Keratinocyte (primary cell): ENCODE measurements around the gene TTC4. TPM values are rescaled to one million over a fixed set of nuclear protein-coding genes. Genes with fewer than 3 reads are reported as not detected.

Experiments
- DNase-seq: peaks from one replicate; pipeline ENCODE4 v3.0.0-alpha.2; 2011; ENCODE audit warnings: low read depth, missing footprints, low spot score
- FAIRE-seq: peaks from 2 replicates; lab custom pipeline; 2011; peaks lifted over from hg19 to GRCh38; lab: Jason Lieb, UNC
- H2AFZ ChIP-seq: 2 replicates; pipeline ENCODE4 v1.6.0; 2012; ENCODE audit warnings: low read length, control low read depth, inconsistent platforms; ENCODE audit not compliant: control insufficient read depth
- H3K27ac ChIP-seq: 2 replicates; pipeline ENCODE4 v1.5.1; 2011; ENCODE audit warnings: low read length; ENCODE audit not compliant: control insufficient read depth, insufficient read depth
- H3K27me3 ChIP-seq: 3 replicates; pipeline ENCODE4 v1.6.0; 2011; ENCODE audit warnings: low read length; ENCODE audit not compliant: control insufficient read depth, insufficient read depth; ENCODE audit errors: extremely low read depth
- H3K36me3 ChIP-seq, 2 experiments: 2 replicates in 1 of 2; 3 replicates in 1 of 2; pipeline ENCODE4 v1.5.1; 2011; ENCODE audit warnings: low read length in 2 of 2, mild to moderate bottlenecking in 1 of 2; ENCODE audit not compliant: control insufficient read depth in 2 of 2, insufficient read depth in 2 of 2; ENCODE audit errors: extremely low read depth in 1 of 2
- H3K4me1 ChIP-seq: 3 replicates; pipeline ENCODE4 v1.5.1; 2011; ENCODE audit warnings: low read length; ENCODE audit not compliant: control insufficient read depth, insufficient read depth; ENCODE audit errors: extremely low read depth
- H3K4me2 ChIP-seq: 3 replicates; pipeline ENCODE4 v1.6.0; 2011; ENCODE audit warnings: low read depth, low read length; ENCODE audit not compliant: control insufficient read depth, insufficient read depth; ENCODE audit errors: extremely low read depth
- H3K4me3 ChIP-seq, 3 experiments: fragments of 200-600 bp in 1 of 3; sonication (generic) in 1 of 3; 2 replicates in 2 of 3; 3 replicates in 1 of 3; pipeline ENCODE4 v1.5.1; 2011 to 2016; ENCODE audit warnings: low read length in 3 of 3, mild to moderate bottlenecking in 3 of 3, control low read depth in 2 of 3, inconsistent platforms in 1 of 3, low read depth in 1 of 3, mixed read lengths in 1 of 3, mixed run types in 1 of 3, moderate library complexity in 1 of 3; ENCODE audit not compliant: control insufficient read depth in 2 of 3, insufficient read depth in 2 of 3; ENCODE audit errors: extremely low read depth in 1 of 3
- H3K79me2 ChIP-seq: 2 replicates; pipeline ENCODE4 v1.6.0; 2012; ENCODE audit warnings: low read length; ENCODE audit not compliant: control insufficient read depth, insufficient read depth
- H3K9ac ChIP-seq: 3 replicates; pipeline ENCODE4 v1.6.0; 2011; ENCODE audit warnings: low read length; ENCODE audit not compliant: control insufficient read depth, insufficient read depth; ENCODE audit errors: extremely low read depth
- H3K9me1 ChIP-seq: 3 replicates; pipeline ENCODE4 v1.6.0; 2011; ENCODE audit warnings: low read length; ENCODE audit not compliant: control insufficient read depth, insufficient read depth; ENCODE audit errors: extremely low read depth
- H3K9me3 ChIP-seq: 2 replicates; pipeline ENCODE4 v1.5.1; 2012; ENCODE audit warnings: low read depth, low read length; ENCODE audit not compliant: control insufficient read depth
- H4K20me1 ChIP-seq: 3 replicates; pipeline ENCODE4 v1.6.0; 2011; ENCODE audit warnings: low read length; ENCODE audit not compliant: control insufficient read depth, insufficient read depth; ENCODE audit errors: extremely low read depth
- EZH2 ChIP-seq: IDR thresholded peaks from one replicate; pipeline ENCODE4 v1.6.1; 2012; ENCODE audit warnings: inconsistent platforms, mild to moderate bottlenecking, low read length, moderate library complexity
- dilution Hi-C: fragments of 300-500 bp; cut with MboI; formaldehyde crosslinking; loops from one replicate; pipeline ENCODE4 v1.7.0; 2020; ENCODE audit warnings: low sequenced_read_pairs; ENCODE audit not compliant: extremely low pct_ligation_motif_present
- polyA plus RNA-seq, 5 experiments: library from polyadenylated mRNA; depleted of rRNA in 3 of 5; stranded (reverse) in 3 of 5; stranded (forward) in 1 of 5; unstranded in 1 of 5; fragments of >200 nt; gene quantifications; 1 replicate in 1 of 5; 2 replicates in 3 of 5; 3 replicates in 1 of 5; pipeline versions ENCODE4 v1.2.1 to v1.2.3, GENCODE V29; 2011 to 2012; ENCODE audit warnings: missing spikeins in 2 of 5, low read depth in 1 of 5, low replicate concordance in 1 of 5
- TF ChIP-seq, protein P1 (sequence below), 3 experiments: IDR thresholded peaks in 1 of 3; conservative IDR thresholded peaks in 1 of 3; optimal IDR thresholded peaks in 1 of 3; 2 replicates in 2 of 3; 3 replicates in 1 of 3; pipeline versions ENCODE3 to v1.5.1; 2011; ENCODE audit warnings: low read length in 3 of 3, mild to moderate bottlenecking in 3 of 3, moderate library complexity in 2 of 3, control low read depth in 1 of 3, inconsistent platforms in 1 of 3; ENCODE audit not compliant: insufficient read depth in 2 of 3; ENCODE audit errors: extremely low read depth in 1 of 3

Gene TTC4
- polyA plus RNA-seq, 1 donor (not counting 4 experiments of a cell fraction or from before 2014, with no cell fraction given), result 40.3 TPM

GRCh38 chr1:54694771-54695170, 20.9 kb upstream of the TTC4 start:
- Histone ChIP-seq H3K36me3 (no peaks in the 10 kb centered on the region), H3K27me3 (peaks cover 3% of the 10 kb centered on the region), H3K9me1 (no peaks in the 10 kb centered on the region), H3K4me1 (no peaks in the 10 kb centered on the region), H2AFZ (no peak overlapping the region), H3K27ac (no peak overlapping the region), H3K9me3 (no peaks in the 10 kb centered on the region), H3K4me2 (no peak overlapping the region), H3K79me2 (no peaks in the 10 kb centered on the region), H4K20me1 (no peaks in the 10 kb centered on the region), H3K4me3 (no peak overlapping the region), H3K9ac (no peak overlapping the region)
- TF ChIP-seq, protein P1, sequence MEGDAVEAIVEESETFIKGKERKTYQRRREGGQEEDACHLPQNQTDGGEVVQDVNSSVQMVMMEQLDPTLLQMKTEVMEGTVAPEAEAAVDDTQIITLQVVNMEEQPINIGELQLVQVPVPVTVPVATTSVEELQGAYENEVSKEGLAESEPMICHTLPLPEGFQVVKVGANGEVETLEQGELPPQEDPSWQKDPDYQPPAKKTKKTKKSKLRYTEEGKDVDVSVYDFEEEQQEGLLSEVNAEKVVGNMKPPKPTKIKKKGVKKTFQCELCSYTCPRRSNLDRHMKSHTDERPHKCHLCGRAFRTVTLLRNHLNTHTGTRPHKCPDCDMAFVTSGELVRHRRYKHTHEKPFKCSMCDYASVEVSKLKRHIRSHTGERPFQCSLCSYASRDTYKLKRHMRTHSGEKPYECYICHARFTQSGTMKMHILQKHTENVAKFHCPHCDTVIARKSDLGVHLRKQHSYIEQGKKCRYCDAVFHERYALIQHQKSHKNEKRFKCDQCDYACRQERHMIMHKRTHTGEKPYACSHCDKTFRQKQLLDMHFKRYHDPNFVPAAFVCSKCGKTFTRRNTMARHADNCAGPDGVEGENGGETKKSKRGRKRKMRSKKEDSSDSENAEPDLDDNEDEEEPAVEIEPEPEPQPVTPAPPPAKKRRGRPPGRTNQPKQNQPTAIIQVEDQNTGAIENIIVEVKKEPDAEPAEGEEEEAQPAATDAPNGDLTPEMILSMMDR (optimal IDR thresholded peaks at IDR 0.05 in 1 of 3, IDR thresholded peaks at IDR 0.05 in 1 of 3, conservative IDR thresholded peaks at IDR 0.05 in 1 of 3; ENCODE audit: extremely low read depth in 1 of 3, insufficient read depth in 2 of 3, low read length in 3 of 3), result no peak
- no peak for TF ChIP-seq EZH2
- DNase-seq (no peak), FAIRE-seq (no peak)
- dilution Hi-C loops, result no loop called here

GRCh38 chr1:54695221-54695620, 20.4 kb upstream of the TTC4 start:
- no peak for FAIRE-seq
- H3K4me3 ChIP-seq, result no peak overlapping the region

More at GRCh38 chr1:54695221-54695620, 20.4 kb upstream of the TTC4 start:
- Histone ChIP-seq H4K20me1 (no peaks in the 10 kb centered on the region), H3K27ac (no peak overlapping the region), H3K9me1 (no peaks in the 10 kb centered on the region), H3K9me3 (no peaks in the 10 kb centered on the region), H3K4me2 (no peak overlapping the region), H3K36me3 (no peaks in the 10 kb centered on the region), H3K9ac (no peak overlapping the region), H2AFZ (no peak overlapping the region), H3K4me1 (no peaks in the 10 kb centered on the region), H3K27me3 (peaks cover 3% of the 10 kb centered on the region), H3K79me2 (no peaks in the 10 kb centered on the region)
- no peak for DNase-seq
- TF ChIP-seq EZH2, result no peak
- TF ChIP-seq, protein P1 (optimal IDR thresholded peaks at IDR 0.05 in 1 of 3, IDR thresholded peaks at IDR 0.05 in 1 of 3, conservative IDR thresholded peaks at IDR 0.05 in 1 of 3; ENCODE audit: extremely low read depth in 1 of 3, insufficient read depth in 2 of 3, low read length in 3 of 3), result no peak
- dilution Hi-C loops, result no loop called here
